Measurements from ENCODE around the gene CEMIP2.

GRCh38 chr9:71652480-71652879 is 115.8 kb downstream of the CEMIP2 start:
- TF ChIP-seq POLR2AphosphoS5 (IDR thresholded peaks at IDR 0.05) (no peak), CTCF (IDR thresholded peaks at IDR 0.05) (no peak)
